ENCODE results near the gene NFKBIZ. TPM values are rescaled to one million over a fixed set of nuclear protein-coding genes. Genes with fewer than 3 reads are reported as not detected.

Gene NFKBIZ
- total and polyA plus RNA-seq, 4 donors = 4.8 to 78.8 (median 23.7) TPM

DNA sequence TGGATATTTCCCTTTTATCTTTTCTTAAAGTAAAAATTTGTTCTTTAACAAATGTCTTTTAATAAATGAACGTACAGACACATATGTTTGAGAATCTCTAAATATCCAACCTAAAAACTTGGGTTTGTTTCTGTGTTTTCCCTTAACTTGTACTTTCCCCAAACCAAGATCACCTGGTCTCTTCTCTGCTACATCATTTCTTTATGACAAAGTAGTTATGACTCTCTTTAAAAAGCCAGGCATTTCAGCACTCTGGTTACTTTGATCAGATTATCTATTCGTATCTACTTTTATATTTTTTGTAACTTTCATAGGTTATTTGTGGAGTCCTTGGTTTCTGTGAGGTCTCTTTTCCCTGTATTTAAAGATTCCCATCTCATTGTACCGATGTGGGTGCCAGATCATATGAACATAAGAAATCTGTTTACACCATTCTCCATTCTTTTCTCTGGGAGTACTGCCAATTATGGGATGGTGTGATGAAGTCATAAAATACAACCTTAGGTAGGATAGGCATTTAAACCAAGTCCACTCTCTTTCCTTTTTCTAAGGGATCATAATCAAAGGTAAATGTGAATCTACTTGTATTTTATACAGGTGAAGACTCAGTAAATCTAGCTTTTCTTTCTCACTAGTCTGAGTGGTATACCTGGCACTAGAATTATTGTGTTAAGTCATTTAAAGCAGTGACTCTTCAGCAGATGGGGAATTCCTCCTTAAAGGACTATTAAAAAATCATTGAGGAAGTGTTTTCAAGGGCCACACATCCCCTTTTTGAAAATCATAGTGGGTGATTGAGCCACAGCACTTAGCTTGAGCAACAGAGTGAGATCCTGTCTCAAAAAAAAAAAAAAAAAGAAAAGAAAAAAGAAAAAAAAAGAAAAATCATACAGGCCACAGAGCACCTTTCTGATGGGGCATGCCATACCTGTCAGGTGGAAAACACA, 12.4 kb upstream of the NFKBIZ start:
- TF ChIP-seq, protein P1, sequence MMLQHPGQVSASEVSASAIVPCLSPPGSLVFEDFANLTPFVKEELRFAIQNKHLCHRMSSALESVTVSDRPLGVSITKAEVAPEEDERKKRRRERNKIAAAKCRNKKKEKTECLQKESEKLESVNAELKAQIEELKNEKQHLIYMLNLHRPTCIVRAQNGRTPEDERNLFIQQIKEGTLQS (IDR thresholded peaks at IDR 0.05) = no peak
- no peak for TF ChIP-seq JUND (IDR thresholded peaks at IDR 0.05)
- TF ChIP-seq YY1 (IDR thresholded peaks at IDR 0.05) = peak; percentile 27
- TF ChIP-seq, protein P2, sequence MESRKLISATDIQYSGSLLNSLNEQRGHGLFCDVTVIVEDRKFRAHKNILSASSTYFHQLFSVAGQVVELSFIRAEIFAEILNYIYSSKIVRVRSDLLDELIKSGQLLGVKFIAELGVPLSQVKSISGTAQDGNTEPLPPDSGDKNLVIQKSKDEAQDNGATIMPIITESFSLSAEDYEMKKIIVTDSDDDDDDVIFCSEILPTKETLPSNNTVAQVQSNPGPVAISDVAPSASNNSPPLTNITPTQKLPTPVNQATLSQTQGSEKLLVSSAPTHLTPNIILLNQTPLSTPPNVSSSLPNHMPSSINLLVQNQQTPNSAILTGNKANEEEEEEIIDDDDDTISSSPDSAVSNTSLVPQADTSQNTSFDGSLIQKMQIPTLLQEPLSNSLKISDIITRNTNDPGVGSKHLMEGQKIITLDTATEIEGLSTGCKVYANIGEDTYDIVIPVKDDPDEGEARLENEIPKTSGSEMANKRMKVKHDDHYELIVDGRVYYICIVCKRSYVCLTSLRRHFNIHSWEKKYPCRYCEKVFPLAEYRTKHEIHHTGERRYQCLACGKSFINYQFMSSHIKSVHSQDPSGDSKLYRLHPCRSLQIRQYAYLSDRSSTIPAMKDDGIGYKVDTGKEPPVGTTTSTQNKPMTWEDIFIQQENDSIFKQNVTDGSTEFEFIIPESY (IDR thresholded peaks at IDR 0.05) = no peak
- no peak for TF ChIP-seq FOXA1 (IDR thresholded peaks at IDR 0.05)
- TF ChIP-seq HNF4A (conservative IDR thresholded peaks at IDR 0.05) = peak in 1 of 2 donors; percentile 5
- DNase-seq (ENCODE audit: low spot score) = no peak
- no peak overlapping the region for H3K27ac ChIP-seq (ENCODE audit: low read depth in 1 of 2, low read length in 2 of 2)
- H3K4me3 ChIP-seq (ENCODE audit: low read depth in 1 of 3, low read length in 3 of 3) = no peak overlapping the region
- whole genome bisulfite sequencing = 60% methylated on average over 3 of the region's 3 CpGs
- H3K9ac ChIP-seq (ENCODE audit: low read depth in 1 of 2, low read length in 2 of 2) = no peak overlapping the region
- H3K36me3 ChIP-seq (ENCODE audit: control insufficient read depth in 4 of 4, insufficient read depth in 3 of 4, low read depth in 1 of 4, low read length in 3 of 4) = peaks cover 0 to 1% (median 0%) of the 10 kb centered on the region in 4 donors
- no peaks in the 10 kb centered on the region for H3K9me3 ChIP-seq (ENCODE audit: control insufficient read depth in 4 of 4, low read length in 3 of 4)
- no peaks in the 10 kb centered on the region for H3K27me3 ChIP-seq (ENCODE audit: control insufficient read depth in 4 of 4, insufficient read depth in 4 of 4, low read length in 3 of 4)
- peaks cover 4 to 20% (median 9%) of the 10 kb centered on the region in 4 donors for H3K4me1 ChIP-seq (ENCODE audit: control insufficient read depth in 4 of 4, insufficient read depth in 4 of 4, low read length in 3 of 4)

DNA sequence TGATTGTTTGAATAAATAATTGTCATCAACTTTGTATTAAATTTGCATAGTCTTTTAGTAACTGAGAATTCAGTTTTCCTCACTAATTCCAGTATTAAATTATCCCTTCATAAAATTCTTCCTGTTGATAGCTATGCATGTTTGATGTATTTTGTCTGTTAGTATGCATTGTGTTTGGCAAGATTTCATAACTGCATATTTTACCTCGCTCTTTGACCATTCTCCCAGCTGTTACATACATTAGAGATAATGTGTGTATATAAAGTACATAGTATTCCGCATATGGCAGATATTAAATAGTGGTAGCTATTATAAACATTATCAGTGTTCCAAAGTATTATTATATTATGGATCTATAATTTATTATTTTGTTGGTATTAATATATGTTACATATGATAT, 10.6 kb upstream of the NFKBIZ start:
- Histone ChIP-seq H3K4me3 (ENCODE audit: low read depth in 1 of 3, low read length in 3 of 3) (no peak overlapping the region), H3K27ac (ENCODE audit: low read depth in 1 of 2, low read length in 2 of 2) (no peak overlapping the region), H3K9ac (ENCODE audit: low read depth in 1 of 2, low read length in 2 of 2) (no peak overlapping the region), H3K36me3 (ENCODE audit: control insufficient read depth in 4 of 4, insufficient read depth in 3 of 4, low read depth in 1 of 4, low read length in 3 of 4) (peaks cover 0 to 1% (median 0%) of the 10 kb centered on the region in 4 donors), H3K4me1 (ENCODE audit: control insufficient read depth in 4 of 4, insufficient read depth in 4 of 4, low read length in 3 of 4) (peaks cover 0 to 12% (median 7%) of the 10 kb centered on the region in 4 donors), H3K27me3 (ENCODE audit: control insufficient read depth in 4 of 4, insufficient read depth in 4 of 4, low read length in 3 of 4) (no peaks in the 10 kb centered on the region), H3K9me3 (ENCODE audit: control insufficient read depth in 4 of 4, low read length in 3 of 4) (no peaks in the 10 kb centered on the region)
- WGBS = 92% methylated on average over 2 of the region's 2 CpGs
- TF ChIP-seq, protein P2 (IDR thresholded peaks at IDR 0.05) = no peak
- no peak for TF ChIP-seq EGR1 (IDR thresholded peaks at IDR 0.05; ENCODE audit: low read depth in 2 of 2)
- TF ChIP-seq, protein P3, sequence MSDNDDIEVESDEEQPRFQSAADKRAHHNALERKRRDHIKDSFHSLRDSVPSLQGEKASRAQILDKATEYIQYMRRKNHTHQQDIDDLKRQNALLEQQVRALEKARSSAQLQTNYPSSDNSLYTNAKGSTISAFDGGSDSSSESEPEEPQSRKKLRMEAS (IDR thresholded peaks at IDR 0.05) = no peak
- no peak for TF ChIP-seq FOXA1 (IDR thresholded peaks at IDR 0.05)
- TF ChIP-seq, protein P1 (IDR thresholded peaks at IDR 0.05) = no peak
- TF ChIP-seq FOXA2 (IDR thresholded peaks at IDR 0.05) = no peak
- TF ChIP-seq RAD21 (IDR thresholded peaks at IDR 0.05) = no peak
- TF ChIP-seq SP1 (IDR thresholded peaks at IDR 0.05) = no peak
- TF ChIP-seq HNF4A (conservative IDR thresholded peaks at IDR 0.05) = no peak
- no peak for TF ChIP-seq HNF4G (IDR thresholded peaks at IDR 0.05)
- TF ChIP-seq NR2F2 (IDR thresholded peaks at IDR 0.05) = no peak
- TF ChIP-seq RXRA (IDR thresholded peaks at IDR 0.05) = no peak
- TF ChIP-seq, protein P4, sequence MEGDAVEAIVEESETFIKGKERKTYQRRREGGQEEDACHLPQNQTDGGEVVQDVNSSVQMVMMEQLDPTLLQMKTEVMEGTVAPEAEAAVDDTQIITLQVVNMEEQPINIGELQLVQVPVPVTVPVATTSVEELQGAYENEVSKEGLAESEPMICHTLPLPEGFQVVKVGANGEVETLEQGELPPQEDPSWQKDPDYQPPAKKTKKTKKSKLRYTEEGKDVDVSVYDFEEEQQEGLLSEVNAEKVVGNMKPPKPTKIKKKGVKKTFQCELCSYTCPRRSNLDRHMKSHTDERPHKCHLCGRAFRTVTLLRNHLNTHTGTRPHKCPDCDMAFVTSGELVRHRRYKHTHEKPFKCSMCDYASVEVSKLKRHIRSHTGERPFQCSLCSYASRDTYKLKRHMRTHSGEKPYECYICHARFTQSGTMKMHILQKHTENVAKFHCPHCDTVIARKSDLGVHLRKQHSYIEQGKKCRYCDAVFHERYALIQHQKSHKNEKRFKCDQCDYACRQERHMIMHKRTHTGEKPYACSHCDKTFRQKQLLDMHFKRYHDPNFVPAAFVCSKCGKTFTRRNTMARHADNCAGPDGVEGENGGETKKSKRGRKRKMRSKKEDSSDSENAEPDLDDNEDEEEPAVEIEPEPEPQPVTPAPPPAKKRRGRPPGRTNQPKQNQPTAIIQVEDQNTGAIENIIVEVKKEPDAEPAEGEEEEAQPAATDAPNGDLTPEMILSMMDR (IDR thresholded peaks at IDR 0.05; ENCODE audit: low read depth, low read length, missing input control) = no peak
- TF ChIP-seq, protein P5, sequence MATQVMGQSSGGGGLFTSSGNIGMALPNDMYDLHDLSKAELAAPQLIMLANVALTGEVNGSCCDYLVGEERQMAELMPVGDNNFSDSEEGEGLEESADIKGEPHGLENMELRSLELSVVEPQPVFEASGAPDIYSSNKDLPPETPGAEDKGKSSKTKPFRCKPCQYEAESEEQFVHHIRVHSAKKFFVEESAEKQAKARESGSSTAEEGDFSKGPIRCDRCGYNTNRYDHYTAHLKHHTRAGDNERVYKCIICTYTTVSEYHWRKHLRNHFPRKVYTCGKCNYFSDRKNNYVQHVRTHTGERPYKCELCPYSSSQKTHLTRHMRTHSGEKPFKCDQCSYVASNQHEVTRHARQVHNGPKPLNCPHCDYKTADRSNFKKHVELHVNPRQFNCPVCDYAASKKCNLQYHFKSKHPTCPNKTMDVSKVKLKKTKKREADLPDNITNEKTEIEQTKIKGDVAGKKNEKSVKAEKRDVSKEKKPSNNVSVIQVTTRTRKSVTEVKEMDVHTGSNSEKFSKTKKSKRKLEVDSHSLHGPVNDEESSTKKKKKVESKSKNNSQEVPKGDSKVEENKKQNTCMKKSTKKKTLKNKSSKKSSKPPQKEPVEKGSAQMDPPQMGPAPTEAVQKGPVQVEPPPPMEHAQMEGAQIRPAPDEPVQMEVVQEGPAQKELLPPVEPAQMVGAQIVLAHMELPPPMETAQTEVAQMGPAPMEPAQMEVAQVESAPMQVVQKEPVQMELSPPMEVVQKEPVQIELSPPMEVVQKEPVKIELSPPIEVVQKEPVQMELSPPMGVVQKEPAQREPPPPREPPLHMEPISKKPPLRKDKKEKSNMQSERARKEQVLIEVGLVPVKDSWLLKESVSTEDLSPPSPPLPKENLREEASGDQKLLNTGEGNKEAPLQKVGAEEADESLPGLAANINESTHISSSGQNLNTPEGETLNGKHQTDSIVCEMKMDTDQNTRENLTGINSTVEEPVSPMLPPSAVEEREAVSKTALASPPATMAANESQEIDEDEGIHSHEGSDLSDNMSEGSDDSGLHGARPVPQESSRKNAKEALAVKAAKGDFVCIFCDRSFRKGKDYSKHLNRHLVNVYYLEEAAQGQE (IDR thresholded peaks at IDR 0.05) = no peak
- no peak for TF ChIP-seq YY1 (IDR thresholded peaks at IDR 0.05)
- no peak for TF ChIP-seq TAF1 (conservative IDR thresholded peaks at IDR 0.05)
- TF ChIP-seq JUND (IDR thresholded peaks at IDR 0.05) = no peak
- TF ChIP-seq GABPA (IDR thresholded peaks at IDR 0.05 in 1 of 2, conservative IDR thresholded peaks at IDR 0.05 in 1 of 2) = no peak
- DNase-seq (ENCODE audit: low spot score) = no peak

All from liver (tissue), 9 donors.